Measurements from ENCODE around the gene STPG1.

DNA sequence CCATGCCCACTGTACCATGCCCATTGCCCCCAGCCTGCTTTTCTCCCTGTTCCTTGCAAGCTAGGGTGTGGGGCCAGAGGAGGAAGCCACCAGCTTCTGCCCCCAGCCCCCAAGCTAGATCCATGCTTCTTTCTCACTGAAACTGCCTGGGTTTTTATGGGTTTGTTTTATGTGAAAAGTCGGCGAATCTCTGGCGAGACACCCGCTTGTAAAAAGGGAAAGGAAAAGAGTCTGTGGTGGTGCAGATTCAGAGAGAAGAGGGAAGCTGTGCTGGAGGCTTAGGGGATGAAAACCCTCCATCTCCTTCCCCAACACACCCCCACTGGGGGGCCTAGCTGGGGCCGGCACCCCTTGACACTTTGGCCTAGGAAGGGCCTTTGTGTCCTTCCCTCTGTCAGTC is 68.2 kb downstream of the STPG1 start:
- TF ChIP-seq, protein P1, sequence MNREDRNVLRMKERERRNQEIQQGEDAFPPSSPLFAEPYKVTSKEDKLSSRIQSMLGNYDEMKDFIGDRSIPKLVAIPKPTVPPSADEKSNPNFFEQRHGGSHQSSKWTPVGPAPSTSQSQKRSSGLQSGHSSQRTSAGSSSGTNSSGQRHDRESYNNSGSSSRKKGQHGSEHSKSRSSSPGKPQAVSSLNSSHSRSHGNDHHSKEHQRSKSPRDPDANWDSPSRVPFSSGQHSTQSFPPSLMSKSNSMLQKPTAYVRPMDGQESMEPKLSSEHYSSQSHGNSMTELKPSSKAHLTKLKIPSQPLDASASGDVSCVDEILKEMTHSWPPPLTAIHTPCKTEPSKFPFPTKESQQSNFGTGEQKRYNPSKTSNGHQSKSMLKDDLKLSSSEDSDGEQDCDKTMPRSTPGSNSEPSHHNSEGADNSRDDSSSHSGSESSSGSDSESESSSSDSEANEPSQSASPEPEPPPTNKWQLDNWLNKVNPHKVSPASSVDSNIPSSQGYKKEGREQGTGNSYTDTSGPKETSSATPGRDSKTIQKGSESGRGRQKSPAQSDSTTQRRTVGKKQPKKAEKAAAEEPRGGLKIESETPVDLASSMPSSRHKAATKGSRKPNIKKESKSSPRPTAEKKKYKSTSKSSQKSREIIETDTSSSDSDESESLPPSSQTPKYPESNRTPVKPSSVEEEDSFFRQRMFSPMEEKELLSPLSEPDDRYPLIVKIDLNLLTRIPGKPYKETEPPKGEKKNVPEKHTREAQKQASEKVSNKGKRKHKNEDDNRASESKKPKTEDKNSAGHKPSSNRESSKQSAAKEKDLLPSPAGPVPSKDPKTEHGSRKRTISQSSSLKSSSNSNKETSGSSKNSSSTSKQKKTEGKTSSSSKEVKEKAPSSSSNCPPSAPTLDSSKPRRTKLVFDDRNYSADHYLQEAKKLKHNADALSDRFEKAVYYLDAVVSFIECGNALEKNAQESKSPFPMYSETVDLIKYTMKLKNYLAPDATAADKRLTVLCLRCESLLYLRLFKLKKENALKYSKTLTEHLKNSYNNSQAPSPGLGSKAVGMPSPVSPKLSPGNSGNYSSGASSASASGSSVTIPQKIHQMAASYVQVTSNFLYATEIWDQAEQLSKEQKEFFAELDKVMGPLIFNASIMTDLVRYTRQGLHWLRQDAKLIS (CRISPR knock-in tag; IDR thresholded peaks at IDR 0.05; ENCODE audit: borderline replicate concordance), result no peak
- TF ChIP-seq, protein P2, sequence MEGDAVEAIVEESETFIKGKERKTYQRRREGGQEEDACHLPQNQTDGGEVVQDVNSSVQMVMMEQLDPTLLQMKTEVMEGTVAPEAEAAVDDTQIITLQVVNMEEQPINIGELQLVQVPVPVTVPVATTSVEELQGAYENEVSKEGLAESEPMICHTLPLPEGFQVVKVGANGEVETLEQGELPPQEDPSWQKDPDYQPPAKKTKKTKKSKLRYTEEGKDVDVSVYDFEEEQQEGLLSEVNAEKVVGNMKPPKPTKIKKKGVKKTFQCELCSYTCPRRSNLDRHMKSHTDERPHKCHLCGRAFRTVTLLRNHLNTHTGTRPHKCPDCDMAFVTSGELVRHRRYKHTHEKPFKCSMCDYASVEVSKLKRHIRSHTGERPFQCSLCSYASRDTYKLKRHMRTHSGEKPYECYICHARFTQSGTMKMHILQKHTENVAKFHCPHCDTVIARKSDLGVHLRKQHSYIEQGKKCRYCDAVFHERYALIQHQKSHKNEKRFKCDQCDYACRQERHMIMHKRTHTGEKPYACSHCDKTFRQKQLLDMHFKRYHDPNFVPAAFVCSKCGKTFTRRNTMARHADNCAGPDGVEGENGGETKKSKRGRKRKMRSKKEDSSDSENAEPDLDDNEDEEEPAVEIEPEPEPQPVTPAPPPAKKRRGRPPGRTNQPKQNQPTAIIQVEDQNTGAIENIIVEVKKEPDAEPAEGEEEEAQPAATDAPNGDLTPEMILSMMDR (IDR thresholded peaks at IDR 0.05), result no peak
- TF ChIP-seq SP1 (CRISPR knock-in tag; conservative IDR thresholded peaks at IDR 0.05), result no peak
- TF ChIP-seq, protein P3, sequence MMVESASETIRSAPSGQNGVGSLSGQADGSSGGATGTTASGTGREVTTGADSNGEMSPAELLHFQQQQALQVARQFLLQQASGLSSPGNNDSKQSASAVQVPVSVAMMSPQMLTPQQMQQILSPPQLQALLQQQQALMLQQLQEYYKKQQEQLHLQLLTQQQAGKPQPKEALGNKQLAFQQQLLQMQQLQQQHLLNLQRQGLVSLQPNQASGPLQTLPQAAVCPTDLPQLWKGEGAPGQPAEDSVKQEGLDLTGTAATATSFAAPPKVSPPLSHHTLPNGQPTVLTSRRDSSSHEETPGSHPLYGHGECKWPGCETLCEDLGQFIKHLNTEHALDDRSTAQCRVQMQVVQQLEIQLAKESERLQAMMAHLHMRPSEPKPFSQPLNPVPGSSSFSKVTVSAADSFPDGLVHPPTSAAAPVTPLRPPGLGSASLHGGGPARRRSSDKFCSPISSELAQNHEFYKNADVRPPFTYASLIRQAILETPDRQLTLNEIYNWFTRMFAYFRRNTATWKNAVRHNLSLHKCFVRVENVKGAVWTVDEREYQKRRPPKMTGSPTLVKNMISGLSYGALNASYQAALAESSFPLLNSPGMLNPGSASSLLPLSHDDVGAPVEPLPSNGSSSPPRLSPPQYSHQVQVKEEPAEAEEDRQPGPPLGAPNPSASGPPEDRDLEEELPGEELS (CRISPR knock-in tag; IDR thresholded peaks at IDR 0.05), result no peak
- TF ChIP-seq JAZF1 (CRISPR knock-in tag; IDR thresholded peaks at IDR 0.05), result no peak
- TF ChIP-seq CREB1 (CRISPR knock-in tag; IDR thresholded peaks at IDR 0.05), result no peak
- TF ChIP-seq TP53 (CRISPR knock-in tag; IDR thresholded peaks at IDR 0.05), result no peak
- no peak for TF ChIP-seq RELA (CRISPR knock-in tag; IDR thresholded peaks at IDR 0.05; ENCODE audit: borderline replicate concordance)
- TF ChIP-seq GRHL2 (CRISPR knock-in tag; IDR thresholded peaks at IDR 0.05; ENCODE audit: insufficient replicate concordance, severe bottlenecking), result no peak

Data from WTC11 (cell line).